HT-29 (cell line): Measurements from ENCODE around the gene FLYWCH2. TPM values are rescaled to one million over a fixed set of nuclear protein-coding genes. Genes with fewer than 3 reads are reported as not detected.
A peak's percentile ranks its signal among the peaks of the same experiment; 100 is the strongest.

Source experiments
- DNase-seq: peaks from one replicate; pipeline ENCODE4 v3.0.0-alpha.2; 2015; ENCODE audit warnings: low spot score
- total RNA-seq: library from RNA; depleted of rRNA; stranded (reverse); fragments of >200 nt; shearing (Covaris generic); gene quantifications from 2 replicates; pipeline ENCODE4 v1.2.3, GENCODE V29; 2014

Gene FLYWCH2
- total RNA-seq, 1 experiment from 2014 or later, result 52.2 TPM

DNA sequence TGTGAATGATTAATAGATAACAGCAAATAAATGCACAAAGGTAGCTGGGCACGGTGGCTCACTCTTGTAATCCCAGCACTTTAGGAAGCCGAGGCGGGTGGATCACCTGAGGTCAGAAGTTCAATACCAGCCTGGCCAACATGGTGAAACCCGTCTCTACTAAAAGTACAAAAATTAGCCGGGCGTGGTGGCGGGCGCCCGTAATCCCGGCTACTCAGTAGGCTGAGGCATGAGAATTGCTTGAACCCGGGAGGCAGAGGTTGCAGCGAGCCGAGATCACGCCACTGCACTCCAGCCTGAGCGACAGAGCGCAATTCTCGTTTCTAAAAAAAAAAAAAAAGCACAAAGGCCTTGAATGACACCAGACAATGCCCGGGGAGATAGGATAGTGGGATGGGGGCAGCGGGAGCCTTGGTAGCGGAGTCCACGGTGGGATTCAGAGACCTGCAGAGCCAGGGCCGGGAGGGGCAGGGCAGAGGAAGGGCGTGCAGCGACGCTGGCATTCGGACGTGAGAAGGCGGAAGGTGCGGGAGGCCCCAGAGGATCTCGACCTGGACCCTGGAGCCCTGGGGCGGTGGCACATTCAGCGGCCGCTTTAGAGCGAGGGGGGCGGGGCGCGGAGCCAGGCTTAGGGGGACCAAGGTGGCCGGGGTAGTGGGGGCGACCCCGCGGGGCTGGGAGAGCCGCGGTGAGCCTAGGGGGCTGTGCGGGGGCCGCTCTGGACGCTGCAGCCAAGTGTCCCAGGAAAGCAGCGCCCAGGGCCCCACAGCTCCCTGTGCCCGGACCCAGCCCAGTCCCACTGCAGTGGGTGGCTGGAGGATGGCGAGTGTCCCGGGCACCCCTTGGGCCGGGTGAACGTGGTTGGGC lies 999 bp upstream of the FLYWCH2 start:
- peak; percentile 29 for DNase-seq

DNA sequence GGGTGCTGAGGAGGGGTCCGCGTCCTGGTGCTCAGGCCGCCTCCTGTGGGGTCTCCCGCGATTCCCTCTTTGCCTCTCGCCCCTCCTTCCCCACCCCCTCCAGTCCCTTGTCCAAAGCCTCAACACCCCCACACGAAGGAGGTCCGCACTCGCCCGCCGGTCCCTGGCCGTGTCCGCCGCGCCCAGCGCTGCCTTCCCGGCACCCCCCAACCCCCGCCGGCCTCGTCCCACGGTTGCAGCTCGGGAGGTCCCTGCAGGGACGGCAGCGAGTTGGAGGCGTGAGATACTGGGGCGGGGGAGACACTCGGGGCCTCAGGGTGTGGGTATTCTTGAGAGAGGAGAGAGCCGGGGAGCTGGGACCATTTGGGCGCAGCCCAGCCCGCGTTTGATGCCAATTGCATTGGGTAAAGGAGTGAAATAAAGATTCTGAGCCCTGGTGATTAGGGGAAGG lies 468 bp downstream of the FLYWCH2 start:
- DNase-seq, result no peak

DNA sequence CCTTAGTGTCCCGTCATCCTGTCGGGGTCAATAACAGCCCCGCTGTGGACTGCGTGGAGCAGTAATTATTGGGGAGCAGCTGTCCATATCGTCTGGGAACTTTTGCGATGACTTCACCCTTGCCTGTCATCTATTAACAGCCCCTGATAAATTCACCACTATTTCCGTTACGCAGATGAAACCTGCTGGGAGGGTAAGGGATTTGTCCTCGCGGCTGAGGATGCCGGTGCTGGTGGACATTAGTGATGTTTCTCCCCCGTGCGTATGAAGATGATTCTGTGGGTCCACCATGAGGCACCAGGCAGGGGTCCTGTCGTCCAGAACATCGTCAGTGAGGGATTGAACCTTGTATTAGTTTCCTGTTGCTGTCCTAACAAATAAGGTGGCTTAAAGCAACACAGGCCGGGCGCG lies 1.0 kb downstream of the FLYWCH2 start:
- no peak for DNase-seq

DNA sequence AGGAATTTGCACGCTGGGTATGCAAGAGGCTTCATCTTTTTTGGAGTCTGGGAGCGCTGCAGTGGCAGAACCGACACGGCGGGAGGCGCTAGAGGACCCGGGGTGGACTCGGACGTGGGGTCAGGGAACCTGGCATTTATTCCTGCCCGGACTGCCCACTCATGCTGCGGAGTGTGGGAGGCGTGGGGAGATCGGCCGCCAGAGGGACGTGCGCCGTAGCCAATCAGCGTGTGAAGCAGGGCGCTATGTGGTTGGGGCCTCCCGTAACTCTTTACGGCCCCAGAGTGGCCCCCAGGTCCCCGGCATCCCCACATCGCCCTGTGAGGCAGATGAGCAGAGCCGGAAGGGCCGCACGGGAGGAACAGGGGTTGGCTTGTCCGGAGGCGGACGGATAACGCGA lies 11.2 kb downstream of the FLYWCH2 start:
- no peak for DNase-seq

DNA sequence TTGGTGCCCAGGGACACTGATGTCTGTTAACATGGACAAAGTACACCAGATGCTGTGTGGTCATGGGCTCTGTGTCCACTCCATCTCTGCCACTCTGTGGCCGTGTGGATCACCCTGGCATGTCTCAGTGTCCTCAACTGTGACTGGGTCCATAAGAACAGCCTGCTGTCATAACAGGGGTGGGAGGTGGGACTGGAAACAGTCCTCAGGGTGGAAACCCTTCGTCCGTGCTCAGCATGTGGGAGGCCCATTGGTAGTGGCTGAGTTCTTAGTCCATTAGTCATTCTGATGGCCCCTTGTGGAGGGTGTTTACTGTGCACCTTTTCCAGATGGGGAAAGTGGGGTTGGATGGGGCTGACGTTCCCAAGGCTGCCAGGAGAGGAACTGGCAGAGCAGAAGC lies 12.8 kb downstream of the FLYWCH2 start:
- DNase-seq, result peak; percentile 29

DNA sequence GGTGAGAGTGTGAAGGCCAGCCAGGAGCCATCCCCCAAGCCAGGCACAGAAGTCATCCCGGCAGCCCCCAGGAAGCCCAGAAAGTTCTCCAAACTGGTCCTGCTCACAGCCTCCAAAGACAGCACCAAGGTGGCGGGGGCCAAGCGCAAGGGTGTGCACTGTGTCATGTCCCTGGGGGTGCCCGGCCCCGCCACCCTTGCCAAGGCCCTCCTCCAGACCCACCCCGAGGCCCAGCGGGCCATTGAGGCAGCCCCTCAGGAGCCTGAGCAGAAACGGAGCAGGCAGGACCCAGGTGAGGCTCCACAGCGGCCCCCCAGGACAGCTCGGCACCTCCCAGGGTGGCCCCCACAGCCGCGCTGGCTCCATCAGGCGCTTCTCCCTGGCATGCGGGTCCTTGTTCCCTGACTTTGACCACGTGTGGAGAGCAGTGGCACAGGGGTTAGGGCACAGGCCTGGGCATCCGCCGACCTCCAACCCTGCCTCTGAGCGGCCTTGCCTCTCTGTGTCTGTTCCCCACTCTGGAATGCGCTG lies 13.5 kb downstream of the FLYWCH2 start:
- DNase-seq, result no peak

DNA sequence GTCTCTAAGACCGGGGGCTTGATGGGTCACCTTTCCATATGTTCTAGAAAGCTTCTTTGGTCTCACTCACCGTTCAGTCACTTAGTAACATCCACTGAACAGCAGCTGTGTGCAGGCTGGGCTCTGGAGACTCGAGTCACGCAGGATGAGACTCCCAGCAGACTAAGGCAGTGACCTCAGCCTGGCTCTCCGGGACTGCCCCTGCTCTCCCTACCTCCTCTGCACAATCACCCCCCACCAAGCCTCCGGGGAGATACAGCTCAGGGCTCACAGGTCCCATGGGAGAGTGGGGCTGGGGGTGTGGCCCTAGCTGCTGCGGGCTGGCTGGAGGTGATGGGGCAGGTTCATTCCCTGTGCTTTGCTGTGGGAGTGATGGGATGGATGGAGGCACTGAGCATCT lies 14.1 kb downstream of the FLYWCH2 start:
- no peak for DNase-seq

DNA sequence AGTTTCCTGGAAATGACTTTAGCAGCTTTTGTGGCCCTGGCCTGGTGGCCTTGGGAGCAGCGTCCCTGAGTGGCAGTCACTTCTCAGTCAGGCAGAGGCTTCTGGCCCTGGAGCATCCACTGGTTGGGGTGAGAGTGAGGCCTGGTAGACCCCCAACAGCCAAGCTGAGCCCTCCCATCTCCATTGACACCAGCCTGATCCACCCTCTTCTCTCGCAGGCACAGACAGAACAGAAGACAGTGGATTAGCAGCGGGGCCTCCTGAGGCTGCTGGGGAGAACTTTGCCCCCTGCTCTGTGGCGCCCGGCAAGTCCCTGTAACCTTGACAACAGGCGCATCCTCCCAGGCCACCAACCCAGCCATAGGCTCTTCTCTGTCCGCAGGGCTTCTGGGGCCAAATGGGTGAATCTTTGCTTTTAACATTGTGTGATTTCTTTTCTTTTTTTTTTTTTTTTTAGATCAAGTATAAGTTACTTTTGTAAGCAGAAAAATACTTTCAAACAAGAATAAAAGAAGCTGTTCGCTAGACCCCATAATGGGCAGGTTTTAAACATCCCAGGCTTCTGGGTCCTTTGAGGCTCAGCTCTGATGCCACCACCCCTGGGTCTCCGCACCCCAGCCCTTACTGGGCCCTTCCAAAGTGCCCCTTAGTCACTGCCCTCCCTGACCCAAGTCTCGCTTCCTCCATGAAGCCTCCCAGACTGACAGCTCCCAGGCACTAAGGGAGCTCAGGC lies 16.0 kb downstream of the FLYWCH2 start:
- DNase-seq, result no peak

DNA sequence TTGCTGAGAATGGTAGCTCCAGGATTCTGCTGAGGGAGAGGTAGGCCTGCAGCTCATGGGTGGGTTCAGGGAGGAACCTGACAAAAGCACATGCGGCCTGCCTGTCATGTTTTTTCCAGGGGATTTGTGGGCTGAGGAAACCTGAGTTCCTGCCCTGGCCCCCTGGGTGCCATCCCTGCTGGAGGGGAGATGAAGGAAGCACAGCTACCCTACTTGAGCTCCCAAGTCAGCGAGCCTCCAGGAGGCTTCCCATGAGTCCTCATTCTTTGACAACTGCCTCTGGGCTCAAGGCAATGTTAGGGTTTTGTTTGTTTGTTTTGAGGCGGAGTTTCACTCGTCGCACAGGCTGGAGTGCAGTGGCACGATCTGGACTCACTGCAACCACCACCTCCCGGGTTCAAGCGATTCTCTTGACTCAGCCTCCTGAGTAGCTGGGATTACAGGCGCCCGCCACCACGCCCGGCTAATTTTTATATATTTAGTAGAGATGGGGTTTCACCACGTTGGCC lies 16.6 kb downstream of the FLYWCH2 start:
- no peak for DNase-seq

DNA sequence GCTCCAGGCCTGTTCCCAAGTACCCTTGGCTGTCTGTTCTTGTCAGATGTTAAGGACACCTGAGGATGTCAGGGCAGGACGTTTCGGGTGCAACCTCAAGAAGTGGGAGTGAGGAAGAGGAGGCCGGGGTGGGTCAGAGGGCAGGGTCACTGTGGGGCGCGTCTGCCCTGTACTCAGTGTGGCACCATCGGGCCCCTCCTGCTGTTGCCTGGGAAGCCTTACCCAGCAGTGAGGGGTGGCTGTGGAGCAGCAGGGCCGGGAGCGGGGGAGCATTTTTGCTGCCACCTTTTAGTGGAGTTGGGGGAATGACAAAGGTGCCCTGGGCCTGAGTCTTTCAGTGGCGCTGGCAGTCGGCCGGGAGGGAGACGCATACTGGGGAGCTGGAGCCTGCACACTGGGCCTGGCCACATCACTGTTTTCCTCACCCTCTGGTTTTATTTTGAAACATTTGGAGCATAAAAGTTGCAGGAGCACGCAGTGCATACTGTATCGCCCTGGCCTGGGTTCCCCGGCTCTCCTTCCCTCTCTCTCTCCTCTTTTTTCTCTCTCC lies 17.6 kb downstream of the FLYWCH2 start:
- no peak for DNase-seq

DNA sequence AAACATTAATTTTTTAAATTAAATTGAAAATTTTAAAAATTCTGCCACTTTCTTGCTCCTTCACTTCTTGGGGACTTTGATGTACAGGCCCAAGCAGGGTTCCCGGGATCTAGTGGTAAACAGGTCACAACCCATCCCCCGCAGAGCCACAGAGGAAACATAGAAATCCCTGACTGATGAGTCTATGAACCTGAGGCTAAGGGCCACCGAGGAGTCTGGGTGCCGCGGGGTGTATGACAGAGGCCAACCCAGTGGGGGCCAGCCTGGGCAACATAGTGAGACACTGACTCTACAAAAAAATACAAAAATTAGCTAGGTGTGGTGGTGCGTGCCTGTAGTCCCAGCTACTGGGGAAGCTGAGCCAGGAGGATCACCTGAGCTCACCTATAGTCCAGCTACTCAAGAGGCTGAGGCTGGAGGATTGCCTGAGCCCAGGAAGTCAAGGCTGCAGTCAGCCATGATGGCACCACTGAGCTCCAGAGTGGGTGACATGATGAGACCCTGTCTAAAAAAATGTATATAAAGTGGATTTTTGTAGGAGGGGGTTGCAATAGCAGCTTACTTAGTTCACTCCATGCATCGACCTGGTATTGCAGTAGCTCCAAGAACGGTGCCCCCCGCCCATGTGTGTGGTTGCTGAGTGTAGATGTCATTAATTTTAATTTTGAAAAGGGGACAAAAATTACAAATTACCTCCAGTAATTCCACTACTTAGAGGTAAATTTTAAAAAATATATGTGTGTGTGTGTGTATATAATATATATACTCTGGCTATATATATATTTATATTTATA lies 19.5 kb downstream of the FLYWCH2 start:
- no peak for DNase-seq

DNA sequence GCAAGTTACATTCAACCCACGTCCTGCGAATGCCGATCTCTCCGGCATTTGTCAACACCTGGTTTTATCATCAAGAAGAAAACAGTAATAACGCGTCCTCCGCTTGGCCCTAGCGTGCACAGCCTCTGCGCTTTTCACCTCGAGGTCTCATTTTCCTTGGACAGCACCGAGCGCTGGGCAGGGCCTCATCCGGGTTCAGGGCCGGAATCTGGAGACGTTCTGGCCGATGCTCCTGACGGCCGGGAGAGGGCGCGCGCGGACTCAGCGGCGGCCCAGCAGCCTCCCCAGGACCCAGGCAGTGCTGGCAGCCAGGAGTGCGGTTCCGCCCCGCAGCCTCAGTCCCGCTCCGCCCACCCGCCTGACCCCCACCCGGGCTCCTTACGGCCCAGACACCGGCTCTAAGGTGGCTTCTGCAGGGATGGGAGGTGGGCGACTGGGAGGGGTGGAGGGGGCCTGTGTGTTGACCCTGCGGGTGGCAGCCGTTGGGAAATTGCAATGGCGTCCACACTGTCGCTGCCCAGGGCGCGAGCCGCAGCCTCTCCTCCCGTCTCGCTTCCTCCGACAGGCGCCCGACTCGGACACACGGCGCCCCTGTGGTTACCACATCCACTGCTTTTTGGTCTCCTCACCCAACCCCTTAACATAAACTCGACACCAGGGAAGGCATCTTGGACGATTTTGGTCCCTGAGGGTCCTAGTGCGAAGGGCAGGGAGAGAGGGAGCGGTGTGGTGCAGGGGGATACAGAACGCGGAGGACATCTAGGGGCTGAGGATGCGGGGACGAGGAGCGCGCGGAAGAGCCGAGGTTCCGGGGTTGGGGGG lies 21.3 kb downstream of the FLYWCH2 start:
- peak; percentile 85 for DNase-seq

DNA sequence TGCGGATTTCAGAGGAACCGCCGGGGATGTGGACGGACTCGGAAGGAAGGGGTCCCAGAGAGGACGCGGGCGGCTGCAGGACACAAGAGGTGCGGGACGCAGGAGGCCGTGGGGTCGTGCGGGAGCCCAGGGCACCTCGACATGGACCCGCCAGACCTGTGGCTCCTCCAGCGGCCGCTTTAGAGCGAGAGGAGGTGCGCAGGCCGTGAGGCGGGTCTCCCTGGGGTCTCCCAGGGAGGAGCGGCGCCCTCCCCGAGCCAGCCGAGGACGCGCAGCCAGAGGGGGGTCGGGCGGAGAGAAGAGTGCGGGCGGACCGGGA lies 21.9 kb downstream of the FLYWCH2 start:
- DNase-seq, result no peak

DNA sequence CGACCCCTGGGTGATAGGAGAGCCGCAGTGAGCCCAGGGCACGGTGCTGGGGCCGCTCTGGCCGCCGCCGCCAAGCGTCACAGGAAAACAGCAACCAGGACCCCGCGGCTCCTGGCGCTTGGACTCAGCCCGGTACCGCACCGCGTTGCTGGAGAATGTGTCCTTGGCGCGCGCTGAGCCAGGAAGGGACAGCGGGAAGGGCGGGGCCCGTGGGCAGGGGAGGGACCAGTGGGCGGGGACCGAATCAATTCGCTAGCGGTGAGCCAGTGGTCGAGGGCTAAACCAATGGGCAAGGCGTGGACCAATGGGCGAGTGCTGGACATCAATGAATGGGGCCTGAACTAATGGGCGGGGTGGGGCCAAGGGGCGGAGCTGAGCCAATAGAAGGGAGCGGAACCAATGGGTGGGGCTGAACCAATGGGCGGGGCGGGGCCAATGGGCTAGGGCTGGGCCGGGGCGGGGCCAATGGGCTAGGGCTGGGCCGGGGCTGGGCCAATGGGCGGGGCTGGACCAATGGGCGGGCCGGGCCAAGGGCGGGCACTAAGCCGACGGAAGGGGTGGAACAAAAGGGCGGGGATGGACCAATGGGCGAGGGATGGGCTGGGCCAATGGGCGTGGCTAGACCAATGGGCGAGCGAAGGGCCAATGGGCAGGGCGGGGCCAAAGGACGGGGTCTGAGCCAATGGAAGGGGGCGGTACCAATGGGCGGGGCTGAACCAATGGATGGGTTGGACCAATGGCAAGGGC lies 22.4 kb downstream of the FLYWCH2 start:
- DNase-seq, result peak; percentile 99

DNA sequence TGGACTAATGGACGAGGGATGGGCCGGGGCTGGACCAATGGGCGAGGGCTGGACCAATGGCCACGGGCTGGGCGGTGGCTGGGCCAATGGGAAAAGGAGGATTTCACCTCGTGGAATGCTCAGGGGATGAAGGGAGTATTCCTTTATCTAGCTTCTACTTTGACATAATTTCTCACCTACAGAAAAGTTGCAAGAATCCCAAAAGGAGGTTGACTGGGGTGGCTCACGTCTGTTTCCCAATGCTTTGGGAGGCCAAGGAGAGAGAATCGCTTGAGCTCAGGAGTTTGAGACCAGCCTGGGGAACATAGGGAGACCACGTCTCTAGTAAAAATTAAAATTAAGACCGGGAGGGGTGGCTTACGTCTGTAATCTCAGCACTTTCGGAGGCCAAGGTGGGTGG lies 23.0 kb downstream of the FLYWCH2 start:
- no peak for DNase-seq

DNA sequence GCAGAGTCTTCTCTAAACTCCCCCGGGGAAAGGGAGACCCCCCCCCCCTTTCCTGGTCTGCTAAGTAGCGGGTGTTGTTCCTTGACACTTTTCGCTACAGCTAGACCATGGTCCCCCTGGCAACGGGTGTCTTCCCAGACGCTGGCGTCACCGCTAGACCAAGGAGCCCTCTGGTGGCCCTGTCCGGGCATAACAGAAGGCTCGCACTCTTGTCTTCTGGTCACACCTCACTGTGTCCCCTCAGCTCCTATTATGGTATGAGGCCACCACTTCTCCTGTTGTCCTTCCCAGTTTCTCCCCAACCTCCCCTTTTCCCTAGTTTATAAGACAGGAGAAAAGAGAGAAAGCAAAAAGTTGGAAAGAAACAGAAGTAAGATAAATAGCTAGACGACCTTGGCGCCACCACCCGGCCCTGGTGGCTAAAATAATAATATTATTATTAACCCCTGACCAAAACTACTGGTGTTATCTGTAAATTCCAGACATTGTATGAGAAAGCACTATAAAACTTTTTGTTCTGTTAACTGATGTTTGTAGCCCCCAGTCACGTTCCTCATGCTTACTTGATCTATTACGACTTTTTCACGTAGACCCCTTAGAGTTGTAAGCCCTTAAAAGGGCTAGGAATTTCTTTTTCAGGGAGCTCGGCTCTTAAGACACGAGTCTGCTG lies 24.2 kb downstream of the FLYWCH2 start:
- peak; percentile 56 for DNase-seq

DNA sequence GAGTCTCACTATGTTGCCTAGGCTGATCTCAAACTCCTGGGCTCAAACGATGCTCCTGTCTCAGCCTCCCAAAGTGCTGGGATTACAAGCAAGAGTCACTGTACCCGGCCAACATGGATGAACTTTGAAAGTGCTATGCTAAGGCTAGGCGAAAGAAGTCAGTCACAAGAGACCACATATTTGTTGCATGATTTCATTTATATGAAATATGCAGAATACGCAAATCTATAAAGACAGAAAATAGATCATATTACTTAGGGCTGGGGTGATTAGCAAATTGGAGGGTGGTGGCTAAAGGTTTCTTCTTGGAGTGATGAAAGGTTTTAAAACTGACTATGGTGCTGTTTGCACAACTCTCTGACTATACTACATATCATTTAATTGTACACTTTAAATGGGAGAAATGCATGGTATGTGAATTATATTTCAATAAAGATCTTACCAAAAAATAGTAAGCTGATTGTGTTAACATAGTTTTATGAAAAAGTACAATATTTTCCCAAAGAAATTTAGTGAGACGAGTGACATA lies 27.5 kb downstream of the FLYWCH2 start:
- DNase-seq, result no peak

DNA sequence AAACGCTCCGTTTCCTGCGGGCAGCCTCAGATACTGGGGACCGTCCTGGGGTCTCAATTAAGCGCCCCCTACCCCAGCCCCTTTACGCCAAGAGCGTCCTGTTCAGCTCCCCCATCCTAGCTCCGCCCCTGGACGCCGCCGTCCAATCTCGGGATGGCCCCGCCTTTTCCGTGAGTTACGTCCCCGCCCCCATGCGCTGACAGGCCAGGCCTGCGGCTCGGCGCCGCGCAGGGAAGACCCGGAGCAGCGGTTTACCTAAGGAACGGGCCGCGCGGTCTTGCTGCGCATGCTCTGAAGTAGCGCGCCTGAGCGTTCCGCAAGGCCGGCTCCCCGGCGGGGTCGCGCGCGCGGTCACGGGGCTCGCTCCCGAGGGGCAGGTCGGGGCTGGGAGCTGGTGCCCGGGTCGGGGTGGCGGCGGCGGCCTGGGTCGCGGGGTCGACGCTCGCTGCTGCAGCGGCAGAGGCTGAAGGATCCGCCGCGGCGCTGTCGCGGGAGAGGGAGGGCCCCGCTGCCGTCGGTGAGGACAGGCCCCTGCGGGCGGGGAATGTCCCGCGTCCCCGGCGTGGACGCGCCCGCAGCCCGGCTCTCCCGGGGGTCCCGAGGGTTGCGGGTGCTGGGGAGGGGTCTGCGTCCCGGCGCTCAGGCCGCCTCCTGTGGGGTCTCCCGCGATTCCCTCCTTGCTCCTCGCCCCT lies 28.8 kb downstream of the FLYWCH2 start, which contains the start of gene FLYWCH1:
Gene FLYWCH1, plus strand, starts transcription at position 294 of the 692 bp plus-strand sequence. CDS start 17,755 bp downstream, outside the sequence.
- peak; percentile 96 for DNase-seq
